ENCODE results near the gene ESPNL.

Gene ESPNL

DNA sequence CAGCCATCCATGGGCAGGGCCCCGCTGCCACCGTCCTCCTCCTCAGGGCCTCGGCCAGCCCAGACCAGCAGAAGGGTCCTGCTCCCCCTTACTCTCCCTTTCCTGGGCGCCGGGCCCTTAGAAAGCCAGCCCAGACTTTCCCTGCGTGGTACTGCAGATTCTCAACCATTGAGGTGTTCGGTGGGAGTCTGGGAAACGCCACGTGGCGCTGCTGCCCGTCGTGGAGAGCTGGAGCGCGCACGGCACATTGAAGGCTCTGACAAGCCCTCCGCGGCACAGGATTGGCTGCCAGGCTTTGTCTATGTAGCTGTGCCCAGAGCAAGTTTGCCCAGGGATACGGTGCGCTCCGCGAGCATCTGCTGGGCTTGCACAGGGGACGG lies 27.9 kb downstream of the ESPNL start:
- no peak for DNase-seq (ENCODE audit: low spot score)

GRCh38 chr2:238128534-238129001 lies 28.4 kb downstream of the ESPNL start:
- DNase-seq (ENCODE audit: low spot score) = no peak

GRCh38 chr2:238129166-238130010 lies 29.2 kb downstream of the ESPNL start:
- no peak for DNase-seq (ENCODE audit: low spot score)

GRCh38 chr2:238130111-238130695 lies 30.1 kb downstream of the ESPNL start:
- no peak for DNase-seq (ENCODE audit: low spot score)

DNA sequence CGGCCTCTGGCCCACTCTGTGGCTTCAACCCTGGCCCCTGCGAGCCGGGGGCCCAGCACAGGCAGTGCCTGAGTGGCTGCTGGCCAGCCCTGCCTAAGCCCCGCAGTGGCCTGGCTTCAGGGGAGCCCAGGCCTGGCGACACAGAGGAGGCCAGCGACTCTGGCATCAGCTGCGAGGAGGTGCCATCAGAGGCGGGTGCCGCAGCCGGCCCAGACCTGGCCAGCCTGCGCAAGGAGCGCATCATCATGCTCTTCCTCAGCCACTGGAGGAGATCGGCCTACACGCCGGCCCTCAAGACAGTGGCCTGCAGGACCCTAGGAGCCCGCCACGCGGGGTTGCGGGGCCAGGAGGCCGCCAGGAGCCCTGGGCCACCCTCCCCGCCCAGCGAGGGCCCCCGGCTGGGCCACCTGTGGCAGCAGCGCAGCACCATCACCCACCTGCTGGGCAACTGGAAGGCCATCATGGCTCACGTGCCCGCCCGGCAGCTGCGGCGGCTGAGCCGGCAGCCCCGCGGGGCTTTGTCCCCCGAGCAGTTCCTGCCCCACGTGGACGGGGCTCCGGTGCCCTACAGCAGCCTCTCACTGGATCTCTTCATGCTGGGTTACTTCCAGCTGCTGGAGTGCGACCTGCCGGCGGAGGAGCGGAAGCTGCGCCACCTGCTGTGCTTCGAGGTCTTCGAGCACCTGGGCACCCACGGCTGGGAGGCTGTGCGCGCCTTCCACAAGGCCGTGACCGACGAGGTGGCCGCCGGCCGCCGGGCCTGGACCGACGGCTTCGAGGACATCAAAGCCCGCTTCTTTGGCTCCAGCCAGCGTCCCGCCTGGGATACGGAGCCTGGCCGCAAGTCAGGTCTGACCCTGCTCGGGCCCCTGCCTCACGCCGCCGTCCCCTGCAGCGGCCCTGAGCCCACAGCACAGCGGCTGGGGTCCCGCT lies 30.8 kb downstream of the ESPNL start:
- DNase-seq (ENCODE audit: low spot score) = no peak

DNA sequence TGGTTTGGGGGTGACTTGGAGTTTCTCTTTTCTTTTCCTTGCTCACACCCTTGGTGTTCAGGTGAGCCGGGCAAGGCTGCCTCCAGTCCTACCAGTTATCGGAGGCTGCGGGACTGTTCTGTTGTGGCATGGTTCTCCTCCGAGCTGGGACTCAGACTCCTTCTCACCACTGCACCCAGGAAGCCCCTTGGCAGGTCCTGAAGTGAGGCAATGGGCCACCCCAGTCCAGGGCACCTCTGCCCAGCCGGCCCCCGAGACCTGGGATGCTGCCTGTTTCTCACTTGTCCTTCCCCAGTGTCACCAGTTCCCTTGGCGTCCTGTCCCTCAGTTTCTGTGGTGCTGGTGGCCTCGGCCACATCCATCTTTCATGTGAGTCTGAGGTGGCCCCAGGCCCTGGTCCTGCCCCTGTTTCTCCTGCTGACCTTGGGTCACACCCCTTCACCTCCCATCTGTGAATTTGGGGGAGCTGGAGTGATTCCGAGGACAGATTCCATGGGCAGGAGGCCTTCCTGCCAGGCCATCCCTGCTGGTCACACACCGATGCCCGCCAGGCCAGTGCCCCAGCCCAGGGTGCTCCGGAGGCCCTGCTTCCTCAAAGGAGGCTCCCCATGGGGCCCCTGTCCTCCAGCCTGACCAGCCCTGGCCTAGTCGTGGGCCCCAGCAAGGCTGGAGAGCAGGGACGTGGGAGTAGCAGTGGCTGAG lies 31.8 kb downstream of the ESPNL start:
- DNase-seq (ENCODE audit: low spot score) = no peak

DNA sequence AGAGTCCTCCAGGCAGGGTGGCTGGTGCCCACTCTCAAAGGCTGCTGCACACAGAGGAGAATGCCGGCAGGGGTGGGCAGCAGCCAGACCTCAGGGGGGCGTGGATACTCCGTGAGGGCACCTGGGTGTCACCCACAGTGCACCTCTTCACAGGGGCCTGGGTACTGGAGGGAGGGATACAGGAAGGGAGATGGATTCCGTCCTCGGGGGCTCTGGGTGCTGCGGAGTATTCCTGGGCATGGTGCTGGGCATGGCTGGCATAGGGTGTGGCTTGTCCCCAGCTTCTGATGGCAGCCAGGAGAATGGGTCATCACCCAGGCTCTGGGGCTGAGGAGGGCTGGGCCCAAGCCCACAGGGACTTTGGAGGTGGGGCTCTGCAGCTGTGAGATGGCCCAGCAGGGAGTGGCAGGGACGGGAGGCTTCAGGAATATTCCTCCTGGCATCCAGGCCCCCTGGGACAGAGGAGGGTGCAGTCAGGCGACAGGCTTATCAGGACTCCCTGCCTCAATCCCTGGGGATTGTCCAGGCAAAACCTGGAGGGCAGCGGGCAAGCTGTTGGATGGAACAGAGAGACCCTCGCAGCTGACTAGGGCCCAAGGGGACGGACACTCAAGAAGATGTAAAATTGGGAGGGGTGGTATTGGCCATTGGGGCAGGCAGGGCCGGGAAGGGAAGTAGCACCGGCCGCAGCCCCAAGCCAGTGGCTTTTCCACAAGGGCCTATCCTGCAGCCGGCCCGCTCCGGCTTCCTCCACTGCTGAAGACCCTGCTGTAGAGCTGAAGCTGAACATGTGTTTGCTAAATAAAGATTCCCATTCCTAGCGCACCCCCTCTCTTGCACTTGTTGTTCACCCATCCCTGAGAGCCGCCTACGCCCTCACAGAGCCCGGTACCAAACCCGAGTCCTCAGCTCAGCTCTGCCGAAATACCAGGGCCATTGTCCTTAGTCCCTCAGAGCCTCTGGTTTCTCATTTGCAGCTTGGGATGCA lies 32.6 kb downstream of the ESPNL start:
- DNase-seq (ENCODE audit: low spot score) = no peak

- no peak for DNase-seq (ENCODE audit: low spot score)
These were observed 33.6 kb downstream of the ESPNL start for GRCh38 chr2:238133499-238134392.

DNA sequence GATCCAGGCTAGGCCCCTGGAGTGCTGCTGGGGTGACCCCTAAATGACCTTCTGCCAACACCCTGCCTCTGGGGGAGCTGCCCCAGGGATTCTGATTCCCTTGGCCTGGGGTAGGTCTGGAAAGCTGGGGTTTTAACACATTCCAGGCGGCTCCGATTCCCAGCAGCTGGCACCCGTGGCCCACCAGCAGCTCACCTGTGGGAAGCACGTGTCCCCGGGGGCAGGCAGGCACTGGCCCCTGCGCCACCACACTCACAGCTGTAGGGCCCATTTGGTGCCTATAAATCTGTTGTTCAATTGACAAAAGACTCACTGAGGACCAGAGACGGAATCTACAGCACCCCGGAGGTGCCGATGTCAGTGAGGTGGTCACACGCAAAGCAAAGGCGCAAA lies 34.2 kb downstream of the ESPNL start:
- DNase-seq (ENCODE audit: low spot score) = no peak

GRCh38 chr2:238135601-238136150 lies 35.5 kb downstream of the ESPNL start:
- no peak for DNase-seq (ENCODE audit: low spot score)

DNA sequence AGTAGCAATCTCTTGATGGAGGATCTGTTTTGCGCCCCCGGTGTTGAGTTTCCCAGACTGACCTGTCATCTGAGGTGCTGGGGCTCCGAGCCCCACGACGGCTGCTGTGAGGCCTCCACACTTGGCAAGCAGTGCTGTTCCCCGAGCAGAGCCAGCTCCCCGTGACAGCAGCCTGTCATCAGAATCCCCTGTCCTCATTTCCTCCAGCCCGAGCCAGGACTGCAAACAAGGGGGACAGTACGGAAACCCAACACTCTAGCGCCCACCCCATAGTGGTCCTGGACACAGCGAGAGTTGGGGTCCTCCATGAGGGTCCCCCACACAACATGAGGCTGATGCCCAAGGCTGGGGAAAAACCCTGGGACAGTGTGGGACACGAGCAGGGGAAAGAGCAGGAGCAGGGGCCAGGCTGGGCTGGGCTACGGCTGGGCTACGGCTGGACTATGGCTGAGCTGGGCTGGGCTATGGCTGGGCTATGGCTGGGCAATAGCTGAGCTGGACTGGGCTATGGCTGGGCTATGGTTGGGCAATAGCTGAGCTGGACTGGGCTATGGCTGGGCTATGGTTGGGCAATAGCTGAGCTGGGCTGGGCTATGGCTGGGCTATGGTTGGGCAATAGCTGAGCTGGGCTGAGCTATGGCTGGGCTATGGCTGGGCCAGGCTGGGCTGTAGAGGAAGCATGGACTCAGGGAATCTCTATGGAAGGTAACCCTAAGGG lies 36.8 kb downstream of the ESPNL start:
- no peak for DNase-seq (ENCODE audit: low spot score)

DNA sequence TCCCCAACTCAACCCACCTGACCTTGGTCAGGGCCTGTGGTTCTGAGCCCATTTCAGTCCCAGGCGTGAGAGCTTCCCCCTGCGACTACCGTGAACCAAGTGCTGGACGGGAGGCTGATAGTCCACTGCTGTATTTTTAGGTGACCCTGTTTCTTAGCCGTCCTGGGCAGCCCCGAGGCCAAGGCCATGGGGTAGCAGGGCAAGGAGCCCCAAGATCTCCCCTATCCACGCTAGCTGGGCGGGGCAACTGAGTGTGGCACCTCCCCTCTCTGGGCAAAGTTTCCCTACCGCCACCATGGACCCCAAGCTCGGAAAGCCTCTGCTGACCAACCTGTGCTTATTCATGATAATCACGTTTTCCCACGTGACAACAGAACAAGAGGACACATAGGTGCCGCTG lies 37.7 kb downstream of the ESPNL start:
- DNase-seq (ENCODE audit: low spot score) = no peak

- DNase-seq (ENCODE audit: low spot score) = no peak
These were observed 38.4 kb downstream of the ESPNL start, which contains the start of gene KLHL30 for GRCh38 chr2:238138331-238139195. KLHL30 (plus strand) TSS chr2:238138668; CDS start chr2:238140755, 2,087 bp downstream.

DNA sequence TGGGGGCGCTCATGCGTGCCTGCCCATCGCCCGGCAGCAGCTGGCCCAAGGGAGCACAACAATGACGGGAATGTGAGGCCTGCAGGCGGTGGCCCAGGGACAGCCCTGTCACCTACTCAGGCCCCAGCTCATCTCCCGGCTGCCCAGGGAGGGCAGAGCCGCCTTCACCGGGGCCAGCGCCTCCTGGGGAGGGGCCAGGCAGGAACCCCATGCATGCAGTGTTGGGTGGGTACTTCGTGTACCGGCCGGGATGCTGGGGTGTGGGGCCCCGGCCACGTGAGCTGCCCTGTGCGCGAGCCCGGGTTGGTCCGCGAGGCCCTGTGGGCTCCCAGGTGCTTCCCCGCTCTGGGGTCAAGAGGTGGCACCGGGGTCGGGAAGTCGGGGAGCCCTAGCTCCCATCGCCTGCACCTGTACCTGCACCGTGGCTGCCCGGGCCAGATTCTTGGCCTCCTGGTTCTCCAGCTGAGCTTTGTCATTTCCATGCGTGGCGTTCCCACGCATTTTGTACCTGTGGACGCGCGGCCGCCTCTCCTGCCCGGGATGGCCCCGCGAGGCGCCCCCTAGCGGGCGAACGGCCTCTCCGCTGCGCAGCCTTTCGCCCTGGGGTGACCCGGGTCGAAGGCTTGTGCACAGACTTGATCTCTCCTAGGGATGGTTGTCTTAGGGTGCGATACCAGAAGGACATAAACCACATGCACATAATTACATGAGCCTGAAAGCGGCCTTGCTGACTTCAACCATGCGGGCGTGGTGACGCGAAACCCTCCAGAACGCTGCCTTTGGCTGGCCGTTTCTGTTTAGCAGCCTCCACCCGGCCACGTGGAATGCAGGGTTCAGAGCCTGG lies 39.3 kb downstream of the ESPNL start:
- no peak for DNase-seq (ENCODE audit: low spot score)

DNA sequence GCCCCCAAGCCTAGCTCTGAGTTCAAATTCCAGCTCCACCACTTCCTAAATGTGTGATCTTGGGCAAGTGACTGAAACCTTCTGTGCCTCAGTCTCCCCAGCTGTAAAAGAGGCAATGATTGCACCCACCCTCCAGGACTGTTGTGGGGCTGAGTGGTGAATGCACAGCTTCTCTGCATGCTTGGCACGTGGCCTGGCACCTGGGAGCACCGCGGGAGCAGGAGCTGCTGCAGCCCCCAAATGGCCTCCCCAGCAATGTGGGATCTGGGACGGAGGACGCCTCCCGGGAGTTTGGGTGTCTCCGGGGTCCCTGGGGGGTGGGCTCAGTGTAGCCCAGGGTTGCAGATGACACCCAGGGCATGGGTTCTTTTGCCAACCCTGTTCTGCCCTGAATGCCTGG lies 39.9 kb downstream of the ESPNL start:
- no peak for DNase-seq (ENCODE audit: low spot score)

GRCh38 chr2:238140721-238141540 lies 40.8 kb downstream of the ESPNL start:
- DNase-seq (ENCODE audit: low spot score) = no peak
